Measurements from ENCODE around the gene WFIKKN2.

Gene WFIKKN2

GRCh38 chr17:50820651-50821050 lies 14.7 kb upstream of the WFIKKN2 start:
- Histone ChIP-seq H2AK5ac (ENCODE audit: low read depth, low read length) (no peak overlapping the region), H2BK120ac (ENCODE audit: low read depth, low read length) (no peak overlapping the region), H3K9ac (ENCODE audit: low read depth, low read length, poor library complexity) (no peak overlapping the region), H3K27ac (replicated peaks; ENCODE audit: low read length) (no peak overlapping the region), H3K4me2 (ENCODE audit: insufficient read depth, low read length, poor library complexity, severe bottlenecking) (no peak overlapping the region), H3K18ac (ENCODE audit: low read length) (no peak overlapping the region), H3K4me1 (ENCODE audit: control insufficient read depth in 2 of 2, insufficient read depth in 1 of 2, low read depth in 1 of 2, low read length in 2 of 2) (peaks cover 0 to 2% of the 10 kb centered on the region in 2 donors), H2BK15ac (ENCODE audit: low read length) (no peak overlapping the region), H4K91ac (ENCODE audit: low read depth, low read length, poor library complexity) (no peak overlapping the region), H3K14ac (ENCODE audit: low read length) (no peak overlapping the region), H3K79me1 (ENCODE audit: low read depth, low read length) (no peaks in the 10 kb centered on the region), H4K8ac (ENCODE audit: low read depth, low read length) (no peak overlapping the region), H3K36me3 (replicated peaks in 1 of 2; ENCODE audit: control insufficient read depth in 2 of 2, insufficient read depth in 2 of 2, low read length in 2 of 2) (no peaks in the 10 kb centered on the region), H2BK12ac (ENCODE audit: low read length) (no peak overlapping the region), H3K4me3 (ENCODE audit: low read length in 2 of 2) (no peak overlapping the region), H3K4ac (ENCODE audit: low read length) (no peak overlapping the region), H3K23ac (ENCODE audit: low read depth, low read length, poor library complexity) (no peak overlapping the region), H2BK5ac (ENCODE audit: low read length) (no peak overlapping the region), H3K27me3 (ENCODE audit: control insufficient read depth in 3 of 3, insufficient read depth in 3 of 3, low read depth in 1 of 3, low read length in 3 of 3) (peaks cover 0 to 21% (median 0%) of the 10 kb centered on the region in 3 experiments), H3K9me3 (replicated peaks in 1 of 2; ENCODE audit: control insufficient read depth in 2 of 2, insufficient read depth in 1 of 2, low read depth in 1 of 2, low read length in 2 of 2) (no peaks in the 10 kb centered on the region), H2AFZ (ENCODE audit: low read length) (no peak overlapping the region)
- WGBS, 2 donors (ENCODE audit: extremely low coverage in 2 of 2, insufficient read length in 2 of 2, insufficient replicate concordance in 1 of 2), result no CpG with 5 or more reads among the region's 10 CpGs
- no peak for DNase-seq (ENCODE audit: low spot score)

- Histone ChIP-seq H3K14ac (ENCODE audit: low read length) (no peak overlapping the region), H2AFZ (ENCODE audit: low read length) (no peak overlapping the region), H2BK15ac (ENCODE audit: low read length) (no peak overlapping the region), H2BK5ac (ENCODE audit: low read length) (no peak overlapping the region), H2AK5ac (ENCODE audit: low read depth, low read length) (no peak overlapping the region), H3K18ac (ENCODE audit: low read length) (no peak overlapping the region), H3K27me3 (ENCODE audit: control insufficient read depth in 3 of 3, insufficient read depth in 3 of 3, low read depth in 1 of 3, low read length in 3 of 3) (peaks cover 0 to 15% (median 0%) of the 10 kb centered on the region in 3 experiments), H2BK12ac (ENCODE audit: low read length) (no peak overlapping the region), H4K91ac (ENCODE audit: low read depth, low read length, poor library complexity) (no peak overlapping the region), H3K27ac (replicated peaks; ENCODE audit: low read length) (no peak overlapping the region), H3K4me1 (ENCODE audit: control insufficient read depth in 2 of 2, insufficient read depth in 1 of 2, low read depth in 1 of 2, low read length in 2 of 2) (peaks cover 0 to 2% of the 10 kb centered on the region in 2 donors), H3K4me3 (ENCODE audit: low read length in 2 of 2) (no peak overlapping the region), H3K23ac (ENCODE audit: low read depth, low read length, poor library complexity) (no peak overlapping the region), H3K9me3 (replicated peaks in 1 of 2; ENCODE audit: control insufficient read depth in 2 of 2, insufficient read depth in 1 of 2, low read depth in 1 of 2, low read length in 2 of 2) (no peaks in the 10 kb centered on the region), H3K4ac (ENCODE audit: low read length) (no peak overlapping the region), H2BK120ac (ENCODE audit: low read depth, low read length) (no peak overlapping the region), H3K36me3 (replicated peaks in 1 of 2; ENCODE audit: control insufficient read depth in 2 of 2, insufficient read depth in 2 of 2, low read length in 2 of 2) (no peaks in the 10 kb centered on the region), H4K8ac (ENCODE audit: low read depth, low read length) (no peak overlapping the region), H3K4me2 (ENCODE audit: insufficient read depth, low read length, poor library complexity, severe bottlenecking) (no peak overlapping the region), H3K79me1 (ENCODE audit: low read depth, low read length) (no peaks in the 10 kb centered on the region), H3K9ac (ENCODE audit: low read depth, low read length, poor library complexity) (no peak overlapping the region)
- DNase-seq (ENCODE audit: low spot score), result no peak
- no CpG with 5 or more reads among the region's 2 CpGs for WGBS, 2 donors (ENCODE audit: extremely low coverage in 2 of 2, insufficient read length in 2 of 2, insufficient replicate concordance in 1 of 2)
Measured at GRCh38 chr17:50822550-50822949, 12.8 kb upstream of the WFIKKN2 start.

GRCh38 chr17:50824429-50824828 lies 11.0 kb upstream of the WFIKKN2 start:
- no peak for DNase-seq (ENCODE audit: low spot score)
- no peaks in the 10 kb centered on the region for H3K36me3 ChIP-seq (replicated peaks in 1 of 2; ENCODE audit: control insufficient read depth in 2 of 2, insufficient read depth in 2 of 2, low read length in 2 of 2)
- no peak overlapping the region for H2BK5ac ChIP-seq (ENCODE audit: low read length)
- no peak overlapping the region for H2AK5ac ChIP-seq (ENCODE audit: low read depth, low read length)
- no peak overlapping the region for H2BK120ac ChIP-seq (ENCODE audit: low read depth, low read length)
- H3K4ac ChIP-seq (ENCODE audit: low read length), result no peak overlapping the region
- H2BK15ac ChIP-seq (ENCODE audit: low read length), result no peak overlapping the region
- H2AFZ ChIP-seq (ENCODE audit: low read length), result no peak overlapping the region
- H3K4me1 ChIP-seq (ENCODE audit: control insufficient read depth in 2 of 2, insufficient read depth in 1 of 2, low read depth in 1 of 2, low read length in 2 of 2), result peaks cover 0 to 3% of the 10 kb centered on the region in 2 donors
- no peak overlapping the region for H3K23ac ChIP-seq (ENCODE audit: low read depth, low read length, poor library complexity)
- H3K9ac ChIP-seq (ENCODE audit: low read depth, low read length, poor library complexity), result no peak overlapping the region
- WGBS, 2 donors (ENCODE audit: extremely low coverage in 2 of 2, insufficient read length in 2 of 2, insufficient replicate concordance in 1 of 2), result no CpG with 5 or more reads among the region's 2 CpGs
- no peaks in the 10 kb centered on the region for H3K9me3 ChIP-seq (replicated peaks in 1 of 2; ENCODE audit: control insufficient read depth in 2 of 2, insufficient read depth in 1 of 2, low read depth in 1 of 2, low read length in 2 of 2)
- no peak overlapping the region for H4K91ac ChIP-seq (ENCODE audit: low read depth, low read length, poor library complexity)
- H3K27ac ChIP-seq (replicated peaks; ENCODE audit: low read length), result no peak overlapping the region
- H3K18ac ChIP-seq (ENCODE audit: low read length), result no peak overlapping the region
- no peaks in the 10 kb centered on the region for H3K79me1 ChIP-seq (ENCODE audit: low read depth, low read length)
- no peak overlapping the region for H3K4me3 ChIP-seq (ENCODE audit: low read length in 2 of 2)
- no peak overlapping the region for H2BK12ac ChIP-seq (ENCODE audit: low read length)
- H4K8ac ChIP-seq (ENCODE audit: low read depth, low read length), result no peak overlapping the region
- no peak overlapping the region for H3K4me2 ChIP-seq (ENCODE audit: insufficient read depth, low read length, poor library complexity, severe bottlenecking)
- no peak overlapping the region for H3K14ac ChIP-seq (ENCODE audit: low read length)
- peaks cover 0 to 23% (median 0%) of the 10 kb centered on the region in 3 experiments for H3K27me3 ChIP-seq (ENCODE audit: control insufficient read depth in 3 of 3, insufficient read depth in 3 of 3, low read depth in 1 of 3, low read length in 3 of 3)

GRCh38 chr17:50825188-50825587 lies 10.2 kb upstream of the WFIKKN2 start:
- Histone ChIP-seq H3K9ac (ENCODE audit: low read depth, low read length, poor library complexity) (no peak overlapping the region), H2BK5ac (ENCODE audit: low read length) (no peak overlapping the region), H3K9me3 (replicated peaks in 1 of 2; ENCODE audit: control insufficient read depth in 2 of 2, insufficient read depth in 1 of 2, low read depth in 1 of 2, low read length in 2 of 2) (no peaks in the 10 kb centered on the region), H3K27ac (replicated peaks; ENCODE audit: low read length) (no peak overlapping the region), H2BK120ac (ENCODE audit: low read depth, low read length) (no peak overlapping the region), H2BK15ac (ENCODE audit: low read length) (no peak overlapping the region), H2AK5ac (ENCODE audit: low read depth, low read length) (no peak overlapping the region), H3K23ac (ENCODE audit: low read depth, low read length, poor library complexity) (no peak overlapping the region), H3K4me1 (ENCODE audit: control insufficient read depth in 2 of 2, insufficient read depth in 1 of 2, low read depth in 1 of 2, low read length in 2 of 2) (peaks cover 0 to 5% of the 10 kb centered on the region in 2 donors), H4K91ac (ENCODE audit: low read depth, low read length, poor library complexity) (no peak overlapping the region), H3K27me3 (ENCODE audit: control insufficient read depth in 3 of 3, insufficient read depth in 3 of 3, low read depth in 1 of 3, low read length in 3 of 3) (peaks cover 0 to 18% (median 0%) of the 10 kb centered on the region in 3 experiments), H3K4me3 (ENCODE audit: low read length in 2 of 2) (no peak overlapping the region), H2BK12ac (ENCODE audit: low read length) (no peak overlapping the region), H3K4me2 (ENCODE audit: insufficient read depth, low read length, poor library complexity, severe bottlenecking) (no peak overlapping the region), H2AFZ (ENCODE audit: low read length) (no peak overlapping the region), H4K8ac (ENCODE audit: low read depth, low read length) (no peak overlapping the region), H3K79me1 (ENCODE audit: low read depth, low read length) (no peaks in the 10 kb centered on the region), H3K36me3 (replicated peaks in 1 of 2; ENCODE audit: control insufficient read depth in 2 of 2, insufficient read depth in 2 of 2, low read length in 2 of 2) (no peaks in the 10 kb centered on the region), H3K14ac (ENCODE audit: low read length) (no peak overlapping the region), H3K4ac (ENCODE audit: low read length) (no peak overlapping the region), H3K18ac (ENCODE audit: low read length) (no peak overlapping the region)
- no peak for DNase-seq (ENCODE audit: low spot score)

All from neuronal stem cell (in vitro differentiated cells).